Measurements from ENCODE around the gene ARHGAP25. TPM values are rescaled to one million over a fixed set of nuclear protein-coding genes. Genes with fewer than 3 reads are reported as not detected.

ARHGAP25 gene
- total and polyA plus RNA-seq, 4 donors = 17.1 to 43.0 (median 22.6) TPM

- Histone ChIP-seq H3K4me1 (ENCODE audit: control insufficient read depth in 5 of 5, insufficient read depth in 5 of 5, low read length in 5 of 5) (peaks cover 0 to 25% (median 6%) of the 10 kb centered on the region in 5 donors), H3K27me3 (ENCODE audit: control insufficient read depth in 3 of 3, insufficient read depth in 3 of 3, low read length in 2 of 3) (no peaks in the 10 kb centered on the region), H3K4me3 (peak overlapping the region; percentile 44), H3K27ac (ENCODE audit: low read depth in 1 of 2, low read length in 1 of 2) (peak overlapping the region; percentile 1 to 73), H3K9me3 (ENCODE audit: control insufficient read depth in 4 of 4, insufficient read depth in 3 of 4, low read length in 3 of 4) (no peaks in the 10 kb centered on the region), H3K9ac (ENCODE audit: insufficient read depth in 1 of 2, low read length in 2 of 2) (no peak overlapping the region), H3K36me3 (ENCODE audit: control insufficient read depth in 4 of 4, insufficient read depth in 4 of 4, low read length in 4 of 4) (peaks cover 0 to 6% (median 0%) of the 10 kb centered on the region in 4 donors)
- DNase-seq (no peak), ATAC-seq (ENCODE audit: insufficient read depth, low FRiP score) (no peak)
- TF ChIP-seq CTCF (IDR thresholded peaks at IDR 0.05; ENCODE audit: control extremely low read depth, extremely low read depth) = no peak
- 77 to 82% methylated on average over 2 of the region's 2 CpGs for WGBS, 2 donors
Measured at GRCh38 chr2:68776124-68776523, 41.5 kb downstream of the ARHGAP25 start.

- DNase-seq (no peak), ATAC-seq (ENCODE audit: insufficient read depth, low FRiP score) (no peak)
- Histone ChIP-seq H3K4me1 (ENCODE audit: control insufficient read depth in 5 of 5, insufficient read depth in 5 of 5, low read length in 5 of 5) (peaks cover 0 to 14% (median 1%) of the 10 kb centered on the region in 5 donors), H3K9ac (ENCODE audit: insufficient read depth in 1 of 2, low read length in 2 of 2) (no peak overlapping the region), H3K36me3 (ENCODE audit: control insufficient read depth in 4 of 4, insufficient read depth in 4 of 4, low read length in 4 of 4) (peaks cover 0 to 15% (median 2%) of the 10 kb centered on the region in 4 donors), H3K4me3 (no peak overlapping the region), H3K9me3 (ENCODE audit: control insufficient read depth in 4 of 4, insufficient read depth in 3 of 4, low read length in 3 of 4) (no peaks in the 10 kb centered on the region), H3K27me3 (ENCODE audit: control insufficient read depth in 3 of 3, insufficient read depth in 3 of 3, low read length in 2 of 3) (no peaks in the 10 kb centered on the region), H3K27ac (ENCODE audit: low read depth in 1 of 2, low read length in 1 of 2) (no peak overlapping the region)
- TF ChIP-seq CTCF (IDR thresholded peaks at IDR 0.05; ENCODE audit: control extremely low read depth, extremely low read depth) = no peak
Measured at GRCh38 chr2:68779595-68779994, 45.0 kb downstream of the ARHGAP25 start.

- no peak for ATAC-seq (ENCODE audit: insufficient read depth, low FRiP score)
- Histone ChIP-seq H3K9me3 (ENCODE audit: control insufficient read depth in 4 of 4, insufficient read depth in 3 of 4, low read length in 3 of 4) (no peaks in the 10 kb centered on the region), H3K36me3 (ENCODE audit: control insufficient read depth in 4 of 4, insufficient read depth in 4 of 4, low read length in 4 of 4) (peaks cover 0 to 25% (median 2%) of the 10 kb centered on the region in 4 donors), H3K27ac (ENCODE audit: low read depth in 1 of 2, low read length in 1 of 2) (no peak overlapping the region), H3K4me3 (no peak overlapping the region), H3K4me1 (ENCODE audit: control insufficient read depth in 5 of 5, insufficient read depth in 5 of 5, low read length in 5 of 5) (peaks cover 0 to 8% (median 2%) of the 10 kb centered on the region in 5 donors), H3K27me3 (ENCODE audit: control insufficient read depth in 3 of 3, insufficient read depth in 3 of 3, low read length in 2 of 3) (no peaks in the 10 kb centered on the region), H3K9ac (ENCODE audit: insufficient read depth in 1 of 2, low read length in 2 of 2) (no peak overlapping the region)
- TF ChIP-seq CTCF (IDR thresholded peaks at IDR 0.05; ENCODE audit: control extremely low read depth, extremely low read depth) = no peak
- no peak for DNase-seq
- WGBS, 2 donors = 24 to 62% methylated on average over 2 of the region's 2 CpGs
Measured at GRCh38 chr2:68784188-68784587, 49.6 kb downstream of the ARHGAP25 start.

GRCh38 chr2:68784915-68785314, 50.3 kb downstream of the ARHGAP25 start:
- Histone ChIP-seq H3K9ac (ENCODE audit: insufficient read depth in 1 of 2, low read length in 2 of 2) (no peak overlapping the region), H3K9me3 (ENCODE audit: control insufficient read depth in 4 of 4, insufficient read depth in 3 of 4, low read length in 3 of 4) (no peaks in the 10 kb centered on the region), H3K27me3 (ENCODE audit: control insufficient read depth in 3 of 3, insufficient read depth in 3 of 3, low read length in 2 of 3) (no peaks in the 10 kb centered on the region), H3K4me3 (no peak overlapping the region), H3K36me3 (ENCODE audit: control insufficient read depth in 4 of 4, insufficient read depth in 4 of 4, low read length in 4 of 4) (peaks cover 0 to 25% (median 2%) of the 10 kb centered on the region in 4 donors), H3K27ac (ENCODE audit: low read depth in 1 of 2, low read length in 1 of 2) (peak overlapping the region in 1 of 2 donors; percentile 76), H3K4me1 (ENCODE audit: control insufficient read depth in 5 of 5, insufficient read depth in 5 of 5, low read length in 5 of 5) (peaks cover 0 to 8% (median 2%) of the 10 kb centered on the region in 5 donors)
- 38 to 45% methylated on average over 1 of the region's 1 CpG for WGBS, 2 donors
- ATAC-seq (ENCODE audit: insufficient read depth, low FRiP score) (no peak), DNase-seq (peak in 2 of 3 donors; percentile 30 to 53)
- TF ChIP-seq CTCF (IDR thresholded peaks at IDR 0.05; ENCODE audit: control extremely low read depth, extremely low read depth) = no peak

All from lung (tissue), 12 donors.